Measurements from ENCODE around the gene FAM83G. TPM values are rescaled to one million over a fixed set of nuclear protein-coding genes. Genes with fewer than 3 reads are reported as not detected.

FAM83G gene
- total and polyA plus RNA-seq, 2 donors (not counting 3 experiments of a cell fraction or from before 2014, with no cell fraction given), result 7.0 to 10.9 TPM

- CTCF ChIA-PET, result no interaction called here
- no peak overlapping the region for H3K9ac ChIP-seq (replicated peaks; ENCODE audit: extremely low read depth, insufficient read depth, low read length)
- no peak overlapping the region for H2AFZ ChIP-seq (ENCODE audit: low read depth, low read length)
- DNase-seq (ENCODE audit: low read depth, low spot score) (no peak), FAIRE-seq (no peak)
- dilution Hi-C loops (cut with MboI; ENCODE audit: extremely low pct_ligation_motif_present, low sequenced_read_pairs), result no loop called here
- H3K4me3 ChIP-seq (replicated peaks in 1 of 3; ENCODE audit: insufficient read depth in 1 of 3, low read depth in 1 of 3, low read length in 3 of 3), result no peak overlapping the region
- H3K4me1 ChIP-seq (ENCODE audit: control insufficient read depth, extremely low read depth, insufficient read depth, low read length), result no peaks in the 10 kb centered on the region
- no peaks in the 10 kb centered on the region for H3K27me3 ChIP-seq (ENCODE audit: control insufficient read depth in 2 of 2, insufficient read depth in 2 of 2, low read length in 2 of 2)
- peaks cover 0 to 2% of the 10 kb centered on the region in 2 experiments for H3K36me3 ChIP-seq (ENCODE audit: control insufficient read depth in 2 of 2, extremely low read depth in 1 of 2, insufficient read depth in 2 of 2, low read length in 2 of 2)
- peaks cover 33% of the 10 kb centered on the region for H3K79me2 ChIP-seq (ENCODE audit: control insufficient read depth, insufficient read depth, low read length)
- TF ChIP-seq GATA2 (IDR thresholded peaks at IDR 0.05; ENCODE audit: insufficient read depth, insufficient read length, low read depth, low read length), result no peak
- no peak for TF ChIP-seq CTCF (IDR thresholded peaks at IDR 0.05; ENCODE audit: extremely low read depth in 1 of 2, insufficient read depth in 1 of 2, low read depth in 1 of 2, low read length in 2 of 2)
- TF ChIP-seq POLR2A (IDR thresholded peaks at IDR 0.05; ENCODE audit: low read depth, low read length), result no peak
- no peak for TF ChIP-seq POLR2AphosphoS5 (IDR thresholded peaks at IDR 0.05; ENCODE audit: insufficient read depth, low read depth, low read length)
- TF ChIP-seq MYC (IDR thresholded peaks at IDR 0.05; ENCODE audit: low read depth, low read length), result no peak
- no peak for TF ChIP-seq JUN (IDR thresholded peaks at IDR 0.05; ENCODE audit: borderline replicate concordance, insufficient read depth, insufficient read length, low read depth)
- TF ChIP-seq MAX (IDR thresholded peaks at IDR 0.05; ENCODE audit: insufficient read depth, insufficient read length), result no peak
- TF ChIP-seq FOS (IDR thresholded peaks at IDR 0.05; ENCODE audit: borderline replicate concordance, insufficient read depth, low read length), result no peak
- intact Hi-C loops (cut with micrococcal nuclease), result no loop called here
- no peaks in the 10 kb centered on the region for H4K20me1 ChIP-seq (replicated peaks; ENCODE audit: control insufficient read depth, extremely low read depth, insufficient read depth, low read length)
- POLR2A ChIA-PET, result no interaction called here
- H3K9me3 ChIP-seq (replicated peaks; ENCODE audit: control insufficient read depth, insufficient read depth, low read length), result no peaks in the 10 kb centered on the region
- no peaks in the 10 kb centered on the region for H3K9me1 ChIP-seq (replicated peaks; ENCODE audit: control insufficient read depth, extremely low read depth, insufficient read depth, low read length)
- no TSS peak for BruUV-seq (replicated peaks)
- no peak overlapping the region for H3K27ac ChIP-seq (ENCODE audit: insufficient read depth, low read depth, low read length)
- H3K4me2 ChIP-seq (ENCODE audit: insufficient read depth, low read length), result no peak overlapping the region
Measured at GRCh38 chr17:18995220-18995619, 9.3 kb downstream of the FAM83G start.

Measured in endothelial cell of umbilical vein (primary cell).